Psoas muscle (tissue), 8 donors: ENCODE data around the gene RNF41. TPM values are rescaled to one million over a fixed set of nuclear protein-coding genes. Genes with fewer than 3 reads are reported as not detected.

Source experiments
- ATAC-seq, 4 donors: fragments of 200-7000 bp; cut with Tn5 transposase; one replicate each; pipeline ENCODE4 v1.9.1; 2020; ENCODE audit warnings: moderate library complexity in 3 of 4, mild to moderate bottlenecking in 2 of 4
- DNase-seq, 2 donors: peaks; one replicate each; pipeline ENCODE4 v3.0.0-alpha.2; 2020
- H3K27ac ChIP-seq: fragments of 200-600 bp; one replicate; pipeline ENCODE4 v1.8.0; 2022
- H3K27me3 ChIP-seq, 3 donors: fragments of 200-600 bp in 1 of 3; one replicate each; pipeline versions ENCODE4 v1.6.1 to v1.8.0; 2013 to 2022; ENCODE audit warnings: low read length in 2 of 3, mild to moderate bottlenecking in 2 of 3, moderate library complexity in 1 of 3; ENCODE audit not compliant: insufficient read depth in 3 of 3
- H3K36me3 ChIP-seq, 2 donors: fragments of 200-600 bp in 1 of 2; one replicate each; pipeline versions ENCODE4 v1.6.1 to v1.8.0; 2013 to 2022; ENCODE audit warnings: low read depth in 1 of 2, mild to moderate bottlenecking in 1 of 2, moderate library complexity in 1 of 2; ENCODE audit not compliant: insufficient read depth in 1 of 2
- H3K4me1 ChIP-seq: fragments of 200-600 bp; one replicate; pipeline ENCODE4 v1.8.0; 2022
- H3K4me3 ChIP-seq: fragments of 200-600 bp; one replicate; pipeline ENCODE4 v1.8.0; 2022; ENCODE audit warnings: mild to moderate bottlenecking
- H3K9me3 ChIP-seq: fragments of 200-600 bp; one replicate; pipeline ENCODE4 v1.8.0; 2022
- WGBS, 3 donors: extraction: QIAGEN DNeasy Blood & Tissue Kit; methylation state at CpG; one replicate each; pipeline versions ENCODE4 v1.1.6 to v1.1.7; 2013; 5-methylcytosine and 5-hydroxymethylcytosine counted together
- intact Hi-C, 2 donors: fragments of 100-400 bp; cut with DNase I; formaldehyde crosslinking; loops; one replicate each; pipeline versions ENCODE4 v1.11.0 to v1.14.2; 2022
- polyA plus RNA-seq, 3 donors: library from polyadenylated mRNA; stranded (reverse); fragments of 200-250 nt; gene quantifications; one replicate each; pipeline ENCODE4 v1.2.3, GENCODE V29; 2013
- total RNA-seq, 4 donors: library from RNA; stranded (reverse); fragmentation: NEBNext Ultra II Directional in 2 of 4; extraction: Animal tissue kit (Norgen Biotek cat#: 25700) in 2 of 4; gene quantifications; one replicate each; pipeline versions ENCODE4 v1.2.1 to v1.2.4, GENCODE V29; 2021 to 2023
- TF ChIP-seq, protein P1 (sequence below): fragments of 200-600 bp; IDR thresholded peaks from one replicate; pipeline ENCODE4 v1.8.0; 2022; ENCODE audit warnings: antibody characterized with exemption
- donor health status: healthy with polysubstance abuse.
- donor health status: DM: no; HTN: no; CAD: no; lungs with moderate emphysema.
- donor health status: Bipolar disorder and iron deficiency.
- donor health status: healthy.
- donor health status: DM: yes; HTN: yes; CAD: no.
- donor health status: DM: no; HTN: no; CAD: no.
- donor health status: DM: no; HTN: no; CAD: no.
- donor health status: DM: yes; HTN: yes; CAD: no.

Gene RNF41
- total and polyA plus RNA-seq, 7 donors, result 21.9 to 54.9 (median 28.1) TPM

DNA sequence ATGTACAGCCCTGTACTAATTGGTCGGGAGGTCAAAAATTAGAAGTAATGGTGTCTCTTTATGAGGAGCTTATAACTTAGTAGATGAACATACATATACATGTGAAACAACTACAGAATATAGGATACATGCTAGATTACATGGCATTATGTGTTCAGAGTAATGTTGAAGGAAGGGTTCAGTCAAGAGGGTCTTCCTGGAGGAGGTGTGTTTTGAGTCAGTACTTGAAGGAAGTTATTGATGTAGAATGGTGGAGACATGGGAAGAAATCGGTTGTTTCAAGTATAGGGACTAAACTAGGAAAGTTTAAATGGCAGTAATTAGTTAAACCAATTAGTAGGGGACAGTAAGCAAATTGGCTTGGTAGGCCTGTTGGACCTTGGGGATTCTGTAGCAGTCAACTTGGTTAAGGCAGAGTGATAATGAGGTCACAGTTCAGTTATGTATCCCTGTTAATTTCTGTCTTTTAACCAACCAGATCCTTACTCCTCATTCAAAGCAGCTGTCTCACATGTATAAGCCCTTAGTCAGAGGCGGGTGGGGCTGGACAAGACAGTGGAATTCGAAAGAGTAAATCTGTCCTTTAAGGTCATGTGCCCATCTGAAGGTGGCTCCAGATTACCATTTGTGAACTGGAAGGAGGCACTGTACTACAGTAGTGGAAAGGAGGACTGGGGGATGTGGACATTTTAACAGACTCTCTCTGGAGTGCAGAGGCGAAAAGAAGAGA is 39.9 kb upstream of the RNF41 start:
- Histone ChIP-seq H3K4me3 (no peak overlapping the region), H3K27ac (peak overlapping the region; percentile 83), H3K27me3 (no peaks in the 10 kb centered on the region), H3K36me3 (peaks cover 0 to 3% of the 10 kb centered on the region in 2 donors), H3K9me3 (no peaks in the 10 kb centered on the region), H3K4me1 (peaks cover 31% of the 10 kb centered on the region)
- ATAC-seq, result peak; percentile 49 to 74 (median 70)
- peak in 1 of 2 donors; percentile 66 for DNase-seq
- intact Hi-C loops, result no loop called here
- TF ChIP-seq, protein P1, sequence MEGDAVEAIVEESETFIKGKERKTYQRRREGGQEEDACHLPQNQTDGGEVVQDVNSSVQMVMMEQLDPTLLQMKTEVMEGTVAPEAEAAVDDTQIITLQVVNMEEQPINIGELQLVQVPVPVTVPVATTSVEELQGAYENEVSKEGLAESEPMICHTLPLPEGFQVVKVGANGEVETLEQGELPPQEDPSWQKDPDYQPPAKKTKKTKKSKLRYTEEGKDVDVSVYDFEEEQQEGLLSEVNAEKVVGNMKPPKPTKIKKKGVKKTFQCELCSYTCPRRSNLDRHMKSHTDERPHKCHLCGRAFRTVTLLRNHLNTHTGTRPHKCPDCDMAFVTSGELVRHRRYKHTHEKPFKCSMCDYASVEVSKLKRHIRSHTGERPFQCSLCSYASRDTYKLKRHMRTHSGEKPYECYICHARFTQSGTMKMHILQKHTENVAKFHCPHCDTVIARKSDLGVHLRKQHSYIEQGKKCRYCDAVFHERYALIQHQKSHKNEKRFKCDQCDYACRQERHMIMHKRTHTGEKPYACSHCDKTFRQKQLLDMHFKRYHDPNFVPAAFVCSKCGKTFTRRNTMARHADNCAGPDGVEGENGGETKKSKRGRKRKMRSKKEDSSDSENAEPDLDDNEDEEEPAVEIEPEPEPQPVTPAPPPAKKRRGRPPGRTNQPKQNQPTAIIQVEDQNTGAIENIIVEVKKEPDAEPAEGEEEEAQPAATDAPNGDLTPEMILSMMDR, result no peak
- 51 to 70% (median 56%) methylated on average over 5 of the region's 5 CpGs for WGBS, 3 donors

DNA sequence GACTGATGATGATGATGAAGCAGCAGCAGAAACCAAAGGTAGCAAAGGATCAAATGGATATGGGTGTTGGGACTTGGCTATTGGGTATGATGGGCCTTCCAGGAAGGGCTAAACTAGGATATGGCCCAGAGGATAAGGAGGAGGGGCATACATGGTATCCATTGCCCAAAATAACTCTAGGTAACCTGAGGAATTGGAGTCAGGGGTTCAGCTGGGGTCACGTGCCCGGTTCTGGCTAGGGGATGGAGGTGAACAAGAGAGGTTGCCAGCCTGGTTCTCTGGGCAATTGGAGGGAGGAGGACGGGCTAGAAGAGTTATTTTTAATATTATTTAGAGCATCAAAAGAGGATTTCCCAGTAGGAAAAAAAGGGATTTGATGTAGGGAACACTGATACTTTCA is 39.2 kb upstream of the RNF41 start:
- peaks cover 36% of the 10 kb centered on the region for H3K4me1 ChIP-seq
- DNase-seq, result peak in 1 of 2 donors; percentile 66
- no peak overlapping the region for H3K4me3 ChIP-seq
- TF ChIP-seq, protein P1, result no peak
- intact Hi-C loops, result no loop called here
- H3K27me3 ChIP-seq, result no peaks in the 10 kb centered on the region
- peak overlapping the region; percentile 83 for H3K27ac ChIP-seq
- H3K36me3 ChIP-seq, result peaks cover 0 to 11% of the 10 kb centered on the region in 2 donors
- WGBS, 3 donors, result 27 to 33% (median 30%) methylated on average over 3 of the region's 3 CpGs
- no peaks in the 10 kb centered on the region for H3K9me3 ChIP-seq
- peak; percentile 28 to 43 (median 33) for ATAC-seq

DNA sequence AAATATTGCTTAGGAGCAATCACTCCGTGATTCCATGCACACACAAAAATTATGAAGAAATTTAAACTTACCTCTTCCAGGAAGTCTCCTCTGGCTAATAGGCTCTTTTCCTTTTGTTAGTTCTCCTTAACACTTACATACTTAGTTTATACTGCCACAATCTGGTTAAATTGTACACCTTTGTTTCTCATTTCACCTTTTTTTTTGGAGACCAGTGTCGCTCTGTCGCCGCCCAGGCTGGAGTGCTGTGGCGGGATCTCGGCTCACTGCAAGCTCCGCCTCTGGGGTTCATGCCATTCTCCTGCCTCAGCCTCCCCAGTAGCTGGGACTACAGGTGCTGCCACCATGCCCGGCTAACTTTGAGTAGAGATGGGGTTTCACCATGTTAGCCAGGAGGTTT is 38.7 kb upstream of the RNF41 start:
- ATAC-seq (no peak), DNase-seq (no peak)
- intact Hi-C loops, result no loop called here
- Histone ChIP-seq H3K4me3 (peak overlapping the region; percentile 2), H3K27ac (peak overlapping the region; percentile 83), H3K9me3 (no peaks in the 10 kb centered on the region), H3K4me1 (peaks cover 39% of the 10 kb centered on the region), H3K36me3 (peaks cover 3 to 16% of the 10 kb centered on the region in 2 donors), H3K27me3 (no peaks in the 10 kb centered on the region)
- TF ChIP-seq, protein P1, result no peak
- WGBS, 3 donors, result 41 to 68% (median 54%) methylated on average over 8 of the region's 8 CpGs

DNA sequence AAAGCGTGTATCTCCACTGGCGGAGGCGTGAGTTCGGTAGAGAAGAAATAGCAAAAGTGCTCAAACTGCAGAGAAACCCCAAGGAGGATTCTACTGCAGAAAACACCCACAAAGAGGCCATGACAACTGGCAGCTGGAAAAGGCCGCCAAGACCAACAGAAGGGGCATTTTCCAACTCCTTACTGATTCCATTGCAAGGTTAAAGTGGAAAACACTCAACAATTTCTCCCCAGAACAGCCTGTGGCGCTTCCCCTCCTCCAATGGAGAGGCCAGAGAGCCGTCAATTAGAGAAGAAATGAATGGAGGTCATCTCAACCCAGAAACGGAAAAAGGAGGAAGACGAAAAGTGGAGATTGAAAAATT is 37.1 kb upstream of the RNF41 start:
- Histone ChIP-seq H3K27me3 (no peaks in the 10 kb centered on the region), H3K4me3 (peak overlapping the region; percentile 97), H3K9me3 (no peaks in the 10 kb centered on the region), H3K4me1 (peaks cover 42% of the 10 kb centered on the region), H3K27ac (peak overlapping the region; percentile 89), H3K36me3 (peaks cover 3 to 32% of the 10 kb centered on the region in 2 donors)
- no peak for DNase-seq
- WGBS, 3 donors, result 6 to 12% (median 7%) methylated on average over 9 of the region's 9 CpGs
- no peak for ATAC-seq
- intact Hi-C loops, result loop anchor here (5.0 kb wide), 3 partner anchors 37 to 132 kb away; partner anchors contain the start of genes ESYT1 (in 1 of the 2), NABP2 (in 1 of the 2) and RNF41 (in 1 of the 2)
- TF ChIP-seq, protein P1, result no peak
